Glutamatergic neuron (in vitro differentiated cells): Measurements from ENCODE around the gene DESI2. TPM values are rescaled to one million over a fixed set of nuclear protein-coding genes. Genes with fewer than 3 reads are reported as not detected.

Experiments
- DNase-seq: peaks from one replicate; pipeline ENCODE4 v3.0.0; 2022
- H3K27ac Mint-ChIP-seq: one replicate; pipeline ENCODE4 v1.8.0; 2020; ENCODE audit warnings: mild to moderate bottlenecking, mixed read lengths, inconsistent platforms; ENCODE audit not compliant: unreplicated experiment
- H3K27me3 Mint-ChIP-seq: one replicate; pipeline ENCODE4 v1.8.0; 2020; ENCODE audit warnings: mild to moderate bottlenecking, moderate library complexity, mixed read lengths, inconsistent platforms; ENCODE audit not compliant: unreplicated experiment
- H3K36me3 Mint-ChIP-seq: one replicate; pipeline ENCODE4 v1.8.0; 2020; ENCODE audit warnings: mild to moderate bottlenecking, mixed read lengths, inconsistent platforms; ENCODE audit not compliant: unreplicated experiment
- H3K4me1 Mint-ChIP-seq: one replicate; pipeline ENCODE4 v1.8.0; 2020; ENCODE audit warnings: mild to moderate bottlenecking, low read depth, mixed read lengths, inconsistent platforms; ENCODE audit not compliant: unreplicated experiment
- H3K4me3 Mint-ChIP-seq: one replicate; pipeline ENCODE4 v1.8.0; 2020; ENCODE audit warnings: mild to moderate bottlenecking, mixed read lengths, inconsistent platforms; ENCODE audit not compliant: unreplicated experiment
- H3K9me3 Mint-ChIP-seq: one replicate; pipeline ENCODE4 v1.8.0; 2020; ENCODE audit warnings: mild to moderate bottlenecking, moderate library complexity, mixed read lengths, inconsistent platforms; ENCODE audit not compliant: unreplicated experiment
- CTCF ChIP-seq: fragments of 200-600 bp; sonication (generic); IDR thresholded peaks from one replicate; pipeline ENCODE4 v1.5.0; 2021; ENCODE audit not compliant: partially characterized antibody, unreplicated experiment
- total RNA-seq: library from RNA; stranded (reverse); fragmentation: NEBNext Ultra II Directional; extraction: Animal tissue kit (Norgen Biotek cat#: 25700); gene quantifications from one replicate; pipeline ENCODE4 v1.2.1, GENCODE V29; 2021; ENCODE audit not compliant: unreplicated experiment

The DESI2 gene
- total RNA-seq, 1 donor from 2014 or later: 25.9 TPM

- peaks cover 5% of the 10 kb centered on the region for H3K36me3 Mint-ChIP-seq
- H3K4me3 Mint-ChIP-seq: no peak overlapping the region
- no peak for TF ChIP-seq CTCF
- no peaks in the 10 kb centered on the region for H3K4me1 Mint-ChIP-seq
- no peaks in the 10 kb centered on the region for H3K27me3 Mint-ChIP-seq
- no peaks in the 10 kb centered on the region for H3K9me3 Mint-ChIP-seq
- no peak for DNase-seq
- no peak overlapping the region for H3K27ac Mint-ChIP-seq
Observed at GRCh38 chr1:244741692-244742091, 88.8 kb downstream of the DESI2 start.

- no peak for DNase-seq
Observed at GRCh38 chr1:244749230-244750016, 96.5 kb downstream of the DESI2 start.

GRCh38 chr1:244751271-244751895 is 98.5 kb downstream of the DESI2 start:
- no peak for TF ChIP-seq CTCF
- H3K36me3 Mint-ChIP-seq: no peaks in the 10 kb centered on the region
- H3K27me3 Mint-ChIP-seq: peaks cover 4% of the 10 kb centered on the region
- peak overlapping the region; percentile 39 for H3K4me3 Mint-ChIP-seq
- DNase-seq: peak; percentile 52
- H3K27ac Mint-ChIP-seq: peak overlapping the region; percentile 95
- H3K4me1 Mint-ChIP-seq: peaks cover 8% of the 10 kb centered on the region
- H3K9me3 Mint-ChIP-seq: peaks cover 5% of the 10 kb centered on the region

More at GRCh38 chr1:244749230-244750016, 96.5 kb downstream of the DESI2 start:
- Mint-ChIP-seq H3K4me1 (peaks cover 8% of the 10 kb centered on the region), H3K36me3 (no peaks in the 10 kb centered on the region), H3K4me3 (no peak overlapping the region), H3K27ac (peak overlapping the region; percentile 43), H3K27me3 (peaks cover 4% of the 10 kb centered on the region), H3K9me3 (peaks cover 5% of the 10 kb centered on the region)
- TF ChIP-seq CTCF: no peak

GRCh38 chr1:244755673-244756072 is 102.7 kb downstream of the DESI2 start:
- Mint-ChIP-seq H3K4me1 (peaks cover 8% of the 10 kb centered on the region), H3K9me3 (peaks cover 5% of the 10 kb centered on the region), H3K27ac (no peak overlapping the region), H3K36me3 (no peaks in the 10 kb centered on the region), H3K4me3 (no peak overlapping the region), H3K27me3 (peaks cover 4% of the 10 kb centered on the region)
- TF ChIP-seq CTCF: no peak
- no peak for DNase-seq
